ENCODE measurements around the gene NEU1. TPM values are rescaled to one million over a fixed set of nuclear protein-coding genes. Genes with fewer than 3 reads are reported as not detected.

Gene NEU1
- total RNA-seq, 1 experiment from 2014 or later: 44.8 TPM

DNA sequence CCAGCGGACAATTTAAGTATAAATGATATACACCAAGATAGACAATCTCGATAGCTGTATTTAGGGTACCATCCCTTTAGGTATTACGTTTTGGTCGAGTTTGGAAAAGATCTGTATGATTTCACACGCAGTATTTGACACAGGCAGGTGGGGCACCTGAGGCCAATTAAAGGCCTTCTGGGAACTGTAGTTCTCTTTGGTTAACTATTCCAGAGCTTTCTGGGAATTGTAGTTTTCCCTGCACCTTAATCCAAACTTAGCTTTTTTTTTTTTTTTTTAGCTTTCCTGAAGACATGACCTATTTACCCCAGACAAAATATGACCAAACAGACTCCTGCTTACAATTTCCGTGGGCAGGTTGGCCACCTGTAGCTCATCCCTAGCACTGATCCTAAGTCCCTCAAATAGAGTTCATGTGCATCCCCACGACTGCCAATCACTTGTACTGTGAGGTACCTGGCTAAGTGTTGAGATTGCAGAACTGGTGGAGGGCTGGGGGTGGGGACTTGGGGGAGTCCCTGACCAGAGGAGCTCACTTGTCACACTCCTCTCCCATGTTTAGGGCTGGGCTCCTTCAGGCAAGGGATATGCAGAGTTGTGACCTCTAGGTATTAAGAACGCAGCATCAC, 35.9 kb upstream of the NEU1 start:
- Mint-ChIP-seq H3K27ac (peak overlapping the region; percentile 96), H3K4me3 (peak overlapping the region; percentile 96), H3K9me3 (no peaks in the 10 kb centered on the region), H3K27me3 (ENCODE audit: low read depth) (no peaks in the 10 kb centered on the region; the same call in 1 of the 2 replicates), H3K4me1 (peaks cover 23% of the 10 kb centered on the region), H3K36me3 (peaks cover 20% of the 10 kb centered on the region)
- DNase-seq (ENCODE audit: low spot score) (no peak), ATAC-seq (peak; percentile 34)
- ChIA-PET POLR2A (interaction anchor here (0.6 to 2.1 kb wide), 5 partner anchors 54 to 1391 kb away, joined by 3 to 6 read pairs (median 3); partner anchors contain the start of gene HSPA1B), CTCF (interaction anchor here (0.6 to 2.6 kb wide), 14 partner anchors 10 to 522 kb away, joined by 3 to 22 read pairs (median 4); partner anchors contain the start of gene LSM2)
- no peak for TF ChIP-seq ESRRA (CRISPR knock-in tag; IDR thresholded peaks at IDR 0.05; ENCODE audit: borderline replicate concordance)
- no peak for TF ChIP-seq ETV6 (CRISPR knock-in tag; IDR thresholded peaks at IDR 0.05)
- TF ChIP-seq HMGXB4 (CRISPR knock-in tag; IDR thresholded peaks at IDR 0.05): no peak
- no peak for TF ChIP-seq ZNF396 (CRISPR knock-in tag; IDR thresholded peaks at IDR 0.05; ENCODE audit: borderline replicate concordance)
- TF ChIP-seq ARID4B (CRISPR knock-in tag; IDR thresholded peaks at IDR 0.05; ENCODE audit: borderline replicate concordance): no peak
- TF ChIP-seq USF1 (CRISPR knock-in tag; IDR thresholded peaks at IDR 0.05): no peak
- no peak for TF ChIP-seq NR3C1 (CRISPR knock-in tag; conservative IDR thresholded peaks at IDR 0.05; ENCODE audit: low read depth)
- no peak for TF ChIP-seq CREM (CRISPR knock-in tag; IDR thresholded peaks at IDR 0.05)
- no peak for TF ChIP-seq PRRX2 (CRISPR knock-in tag; IDR thresholded peaks at IDR 0.05)
- no peak for TF ChIP-seq ZBTB21 (CRISPR knock-in tag; IDR thresholded peaks at IDR 0.05; ENCODE audit: borderline replicate concordance)
- TF ChIP-seq FOXP4 (CRISPR knock-in tag; IDR thresholded peaks at IDR 0.05): no peak
- no peak for TF ChIP-seq NR2C2 (CRISPR knock-in tag; IDR thresholded peaks at IDR 0.05)
- no peak for TF ChIP-seq STAT6 (CRISPR knock-in tag; conservative IDR thresholded peaks at IDR 0.05; ENCODE audit: low read depth)
- TF ChIP-seq HMGA2 (CRISPR knock-in tag; IDR thresholded peaks at IDR 0.05): no peak
- TF ChIP-seq, protein P1, sequence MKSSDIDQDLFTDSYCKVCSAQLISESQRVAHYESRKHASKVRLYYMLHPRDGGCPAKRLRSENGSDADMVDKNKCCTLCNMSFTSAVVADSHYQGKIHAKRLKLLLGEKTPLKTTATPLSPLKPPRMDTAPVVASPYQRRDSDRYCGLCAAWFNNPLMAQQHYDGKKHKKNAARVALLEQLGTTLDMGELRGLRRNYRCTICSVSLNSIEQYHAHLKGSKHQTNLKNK (CRISPR knock-in tag; IDR thresholded peaks at IDR 0.05): no peak
- no peak for TF ChIP-seq MXD4 (CRISPR knock-in tag; IDR thresholded peaks at IDR 0.05; ENCODE audit: borderline replicate concordance)
- no peak for TF ChIP-seq ZNF423 (CRISPR knock-in tag; IDR thresholded peaks at IDR 0.05)
- TF ChIP-seq, protein P2, sequence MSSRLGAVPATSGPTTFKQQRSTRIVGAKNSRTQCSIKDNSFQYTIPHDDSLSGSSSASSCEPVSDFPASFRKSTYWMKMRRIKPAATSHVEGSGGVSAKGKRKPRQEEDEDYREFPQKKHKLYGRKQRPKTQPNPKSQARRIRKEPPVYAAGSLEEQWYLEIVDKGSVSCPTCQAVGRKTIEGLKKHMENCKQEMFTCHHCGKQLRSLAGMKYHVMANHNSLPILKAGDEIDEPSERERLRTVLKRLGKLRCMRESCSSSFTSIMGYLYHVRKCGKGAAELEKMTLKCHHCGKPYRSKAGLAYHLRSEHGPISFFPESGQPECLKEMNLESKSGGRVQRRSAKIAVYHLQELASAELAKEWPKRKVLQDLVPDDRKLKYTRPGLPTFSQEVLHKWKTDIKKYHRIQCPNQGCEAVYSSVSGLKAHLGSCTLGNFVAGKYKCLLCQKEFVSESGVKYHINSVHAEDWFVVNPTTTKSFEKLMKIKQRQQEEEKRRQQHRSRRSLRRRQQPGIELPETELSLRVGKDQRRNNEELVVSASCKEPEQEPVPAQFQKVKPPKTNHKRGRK (CRISPR knock-in tag; IDR thresholded peaks at IDR 0.05; ENCODE audit: borderline replicate concordance): no peak
- TF ChIP-seq, protein P3, sequence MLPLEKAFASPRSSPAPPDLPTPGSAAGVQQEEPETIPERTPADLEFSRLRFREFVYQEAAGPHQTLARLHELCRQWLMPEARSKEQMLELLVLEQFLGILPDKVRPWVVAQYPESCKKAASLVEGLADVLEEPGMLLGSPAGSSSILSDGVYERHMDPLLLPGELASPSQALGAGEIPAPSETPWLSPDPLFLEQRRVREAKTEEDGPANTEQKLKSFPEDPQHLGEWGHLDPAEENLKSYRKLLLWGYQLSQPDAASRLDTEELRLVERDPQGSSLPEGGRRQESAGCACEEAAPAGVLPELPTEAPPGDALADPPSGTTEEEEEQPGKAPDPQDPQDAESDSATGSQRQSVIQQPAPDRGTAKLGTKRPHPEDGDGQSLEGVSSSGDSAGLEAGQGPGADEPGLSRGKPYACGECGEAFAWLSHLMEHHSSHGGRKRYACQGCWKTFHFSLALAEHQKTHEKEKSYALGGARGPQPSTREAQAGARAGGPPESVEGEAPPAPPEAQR (CRISPR knock-in tag; IDR thresholded peaks at IDR 0.05): no peak
